GM12873 (cell line): ENCODE results near the gene GMPPA.

Source experiments
- CTCF ChIP-seq: IDR thresholded peaks from 2 replicates; pipeline ENCODE4 v1.5.1; 2012; ENCODE audit warnings: low read depth, mild to moderate bottlenecking, moderate library complexity, low read length, control low read depth; ENCODE audit not compliant: insufficient read depth; ENCODE audit errors: missing control alignments

Gene GMPPA

DNA sequence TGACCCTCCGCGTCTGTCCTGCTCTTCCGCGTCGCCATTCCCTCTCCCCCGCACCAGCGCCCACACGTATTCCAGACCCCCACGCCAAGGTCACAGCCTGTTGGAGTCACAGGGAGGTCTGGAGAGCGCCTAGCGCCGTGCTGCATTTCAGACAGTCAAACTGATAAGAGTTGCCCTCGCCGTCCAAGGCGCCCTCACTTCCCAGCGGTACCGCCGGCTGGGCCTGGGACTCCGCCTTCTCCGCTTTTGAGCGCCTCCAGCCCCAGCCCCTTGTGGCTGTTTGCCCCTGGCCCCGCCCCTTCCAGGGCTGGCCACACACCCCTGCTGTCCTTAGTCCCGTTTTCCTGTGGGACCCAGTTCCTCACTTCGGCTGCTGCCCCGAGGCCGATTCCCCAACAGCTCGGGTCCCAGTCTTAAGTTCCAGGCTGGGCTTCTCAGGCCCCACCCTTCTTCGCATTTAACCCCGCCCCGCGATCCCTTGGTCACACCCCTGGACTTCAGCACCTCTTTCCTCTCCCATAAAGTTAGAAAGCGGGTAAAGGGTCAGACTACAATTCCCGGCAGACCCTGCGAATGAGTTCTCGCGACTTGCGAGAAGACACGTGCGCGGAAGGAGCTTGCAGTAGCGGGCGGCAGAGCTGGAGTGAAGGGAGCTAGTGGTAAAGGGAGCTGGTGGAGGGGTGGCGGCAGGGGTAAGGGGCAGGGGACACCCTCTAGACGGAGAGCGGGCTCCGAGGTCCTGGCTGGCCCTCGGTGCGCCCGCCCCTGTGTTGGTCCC lies at the start of gene GMPPA:
GMPPA (plus strand) TSS at position 612 of the 778 bp plus-strand sequence. CDS start 1,085 bp downstream, outside the sequence.
- TF ChIP-seq CTCF, result no peak

DNA sequence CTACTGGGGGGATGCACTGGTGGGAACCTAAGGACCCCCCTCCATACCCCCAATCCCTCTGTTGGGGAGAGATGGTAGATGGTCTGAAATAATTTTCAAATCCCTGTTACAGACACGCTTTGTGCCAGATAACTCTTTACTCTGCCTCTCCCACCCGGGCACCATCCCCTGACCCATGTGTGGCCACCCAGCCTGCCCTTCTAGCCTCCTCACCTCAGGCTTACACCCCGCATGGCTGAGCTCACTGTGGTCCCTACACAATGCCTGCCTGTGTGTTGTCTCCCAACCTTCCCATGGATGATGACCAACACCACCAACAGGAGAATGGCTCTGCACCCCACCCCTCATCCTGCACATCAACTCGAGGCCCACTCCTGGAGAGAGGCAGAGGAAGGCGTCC lies 49.1 kb upstream of the GMPPA start:
- TF ChIP-seq CTCF, result no peak

DNA sequence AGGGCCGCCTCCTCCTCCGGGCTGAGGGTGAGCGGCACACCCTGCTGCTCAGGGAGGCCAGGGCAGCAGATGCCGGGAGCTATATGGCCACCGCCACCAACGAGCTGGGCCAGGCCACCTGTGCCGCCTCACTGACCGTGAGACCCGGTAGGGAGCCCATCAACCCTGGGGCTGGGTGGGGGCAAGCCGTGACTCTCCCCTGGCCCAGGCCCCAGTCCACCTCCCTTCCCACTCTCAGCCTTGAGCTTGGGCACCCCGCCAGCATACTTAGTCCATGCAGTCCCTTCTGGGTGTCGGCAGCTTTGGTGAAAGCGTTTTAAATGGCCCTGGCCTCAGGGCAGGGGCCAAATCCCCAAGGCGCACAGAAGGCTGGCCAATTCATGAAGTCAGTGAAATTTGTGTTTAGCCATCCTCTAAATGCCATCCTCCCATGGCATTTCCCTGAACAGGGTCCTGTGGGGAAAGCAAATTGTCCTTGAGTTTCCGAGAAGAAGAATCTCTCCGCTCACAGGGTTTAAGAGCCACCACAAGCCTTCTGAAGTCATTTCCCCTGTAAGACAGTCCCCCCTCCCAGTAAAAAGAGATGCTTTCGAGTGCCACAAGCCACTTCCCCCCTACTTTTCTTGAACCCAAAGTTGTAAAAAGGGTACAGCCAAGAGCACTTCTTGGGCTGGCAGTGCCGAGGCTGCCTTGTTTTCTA lies 46.9 kb upstream of the GMPPA start:
- no peak for TF ChIP-seq CTCF

- TF ChIP-seq CTCF, result no peak
Measured at GRCh38 chr2:219452361-219453317, 46.1 kb upstream of the GMPPA start.

DNA sequence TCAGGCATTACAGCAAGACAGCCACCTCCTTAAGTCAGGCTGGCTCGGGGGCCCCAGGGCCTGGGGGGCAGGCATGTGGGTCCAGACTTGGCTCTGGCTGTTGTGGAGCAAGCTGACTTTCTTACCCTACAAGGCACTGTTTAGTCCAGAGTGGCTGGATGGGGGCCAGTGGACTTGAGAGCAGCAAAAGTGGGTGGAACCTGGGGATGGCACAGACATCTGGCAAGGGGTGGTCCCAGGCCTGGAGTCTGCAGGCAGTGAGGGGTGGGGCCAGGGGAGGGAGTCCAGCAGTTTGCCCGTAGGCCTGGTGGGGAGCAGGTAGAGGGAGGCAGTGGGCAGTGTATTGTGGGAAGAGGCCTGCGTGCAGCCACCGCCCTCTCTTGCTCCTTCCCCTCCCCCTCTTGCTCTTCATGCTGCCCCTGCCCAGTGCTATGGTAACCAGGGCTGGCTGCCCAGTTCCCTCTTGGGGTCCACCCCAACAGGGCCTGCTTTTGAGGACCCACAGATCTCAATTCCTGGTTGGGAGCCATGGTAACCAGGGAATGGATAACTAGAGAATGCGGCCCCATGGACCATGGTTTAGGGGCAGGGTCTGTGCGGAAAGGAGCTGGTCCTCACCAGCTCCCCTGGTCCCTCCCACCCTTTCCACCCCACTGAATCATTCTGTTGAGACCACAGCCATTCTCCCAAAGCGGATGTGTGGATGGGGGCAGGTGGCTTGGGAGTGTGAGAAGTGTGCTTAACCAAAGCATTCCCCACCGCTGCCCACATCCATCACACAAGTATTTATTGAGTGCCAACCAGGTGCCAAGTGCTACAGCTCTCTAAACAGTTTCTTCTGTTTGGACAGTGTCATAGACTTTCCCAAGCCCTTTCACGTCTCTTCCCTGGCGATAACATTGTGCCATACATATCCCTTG lies 44.8 kb upstream of the GMPPA start:
- TF ChIP-seq CTCF, result no peak

DNA sequence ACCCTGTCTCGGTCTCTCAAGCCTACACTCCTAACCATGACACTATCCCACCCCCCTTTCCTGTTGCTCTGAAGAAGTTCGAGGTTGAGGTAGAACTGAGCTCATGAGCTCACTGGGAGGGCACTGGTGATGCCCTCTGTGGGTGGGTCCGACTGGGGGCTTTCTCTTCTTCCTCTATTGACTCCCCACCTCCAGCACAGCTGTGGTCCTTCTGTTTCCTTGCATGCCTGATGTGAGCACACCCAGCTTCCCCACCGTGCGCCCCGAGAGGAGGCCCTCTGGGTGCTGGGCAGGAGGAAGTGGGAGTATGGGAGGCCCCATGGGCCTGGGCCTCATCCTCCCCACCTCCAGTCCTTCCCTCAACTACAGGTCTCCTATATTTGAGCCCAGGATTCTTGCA lies 43.1 kb upstream of the GMPPA start:
- TF ChIP-seq CTCF, result no peak
